ENCODE results near the gene PKP1. TPM values are rescaled to one million over a fixed set of nuclear protein-coding genes. Genes with fewer than 3 reads are reported as not detected.

PKP1 gene
- total and polyA plus RNA-seq, 2 donors (not counting 3 experiments of a cell fraction or from before 2014, with no cell fraction given) = 0.01 TPM; not detected in 1

GRCh38 chr1:201309416-201309815, 26.1 kb downstream of the PKP1 start:
- no TSS peak for BruUV-seq (replicated peaks)
- intact Hi-C loops (cut with micrococcal nuclease) (no loop called here), dilution Hi-C loops (cut with MboI; ENCODE audit: extremely low pct_ligation_motif_present, low sequenced_read_pairs) (no loop called here)
- TF ChIP-seq FOS (IDR thresholded peaks at IDR 0.05; ENCODE audit: borderline replicate concordance, insufficient read depth, low read length) (no peak), CTCF (IDR thresholded peaks at IDR 0.05; ENCODE audit: extremely low read depth in 1 of 2, insufficient read depth in 1 of 2, low read depth in 1 of 2, low read length in 2 of 2) (peak in 1 of 2 donors; percentile 29), JUN (IDR thresholded peaks at IDR 0.05; ENCODE audit: borderline replicate concordance, insufficient read depth, insufficient read length, low read depth) (no peak), MYC (IDR thresholded peaks at IDR 0.05; ENCODE audit: low read depth, low read length) (no peak), EZH2 (IDR thresholded peaks at IDR 0.05; ENCODE audit: borderline replicate concordance, low read depth, low read length, severe bottlenecking) (peak; percentile 40), GATA2 (IDR thresholded peaks at IDR 0.05; ENCODE audit: insufficient read depth, insufficient read length, low read depth, low read length) (peak; percentile 83), POLR2AphosphoS5 (IDR thresholded peaks at IDR 0.05; ENCODE audit: insufficient read depth, low read depth, low read length) (no peak), POLR2A (IDR thresholded peaks at IDR 0.05; ENCODE audit: low read depth, low read length) (no peak)
- TF ChIP-seq, protein P1, sequence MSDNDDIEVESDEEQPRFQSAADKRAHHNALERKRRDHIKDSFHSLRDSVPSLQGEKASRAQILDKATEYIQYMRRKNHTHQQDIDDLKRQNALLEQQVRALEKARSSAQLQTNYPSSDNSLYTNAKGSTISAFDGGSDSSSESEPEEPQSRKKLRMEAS (IDR thresholded peaks at IDR 0.05; ENCODE audit: insufficient read depth, insufficient read length) = peak; percentile 8
- Histone ChIP-seq H3K4me1 (ENCODE audit: control insufficient read depth, extremely low read depth, insufficient read depth, low read length) (peaks cover 8% of the 10 kb centered on the region), H3K79me2 (ENCODE audit: control insufficient read depth, insufficient read depth, low read length) (no peaks in the 10 kb centered on the region), H3K27me3 (ENCODE audit: control insufficient read depth in 2 of 2, insufficient read depth in 2 of 2, low read length in 2 of 2) (peaks cover 4 to 11% of the 10 kb centered on the region in 2 experiments), H3K36me3 (ENCODE audit: control insufficient read depth in 2 of 2, extremely low read depth in 1 of 2, insufficient read depth in 2 of 2, low read length in 2 of 2) (no peaks in the 10 kb centered on the region), H3K27ac (ENCODE audit: insufficient read depth, low read depth, low read length) (no peak overlapping the region), H4K20me1 (replicated peaks; ENCODE audit: control insufficient read depth, extremely low read depth, insufficient read depth, low read length) (no peaks in the 10 kb centered on the region), H3K9ac (replicated peaks; ENCODE audit: extremely low read depth, insufficient read depth, low read length) (no peak overlapping the region), H2AFZ (ENCODE audit: low read depth, low read length) (no peak overlapping the region), H3K9me3 (replicated peaks; ENCODE audit: control insufficient read depth, insufficient read depth, low read length) (no peaks in the 10 kb centered on the region), H3K9me1 (replicated peaks; ENCODE audit: control insufficient read depth, extremely low read depth, insufficient read depth, low read length) (no peaks in the 10 kb centered on the region), H3K4me2 (ENCODE audit: insufficient read depth, low read length) (no peak overlapping the region), H3K4me3 (replicated peaks in 1 of 3; ENCODE audit: insufficient read depth in 1 of 3, low read depth in 1 of 3, low read length in 3 of 3) (no peak overlapping the region)
- ChIA-PET CTCF (interaction anchor here (0.9 to 2.7 kb wide), 3 partner anchors 37 to 86 kb away, joined by 5 to 12 read pairs (median 6); no protein-coding TSS in a partner anchor), POLR2A (no interaction called here)
- FAIRE-seq (peak; percentile 73), DNase-seq (ENCODE audit: low read depth, low spot score) (peak; percentile 75)
